22Rv1 (cell line): ENCODE results near the gene SIDT1.

Experiments
- H3K27ac ChIP-seq: fragments of 450-650 bp; 2 replicates; pipeline ENCODE4 v1.5.1; 2017
- CTCF ChIP-seq: fragments of 450-650 bp; IDR thresholded peaks from 2 replicates; pipeline ENCODE4 v1.5.1; 2017; ENCODE audit warnings: mild to moderate bottlenecking
- ZFX ChIP-seq: fragments of 450-650 bp; IDR thresholded peaks from 2 replicates; pipeline ENCODE4 v1.6.1; 2017; ENCODE audit warnings: antibody characterized with exemption, borderline replicate concordance

The SIDT1 gene

GRCh38 chr3:113590983-113591382, 58.6 kb downstream of the SIDT1 start:
- TF ChIP-seq CTCF = no peak
- no peak for TF ChIP-seq ZFX
- no peak overlapping the region for H3K27ac ChIP-seq

- TF ChIP-seq CTCF (no peak), ZFX (no peak)
- no peak overlapping the region for H3K27ac ChIP-seq
Measured at GRCh38 chr3:113594066-113594465, 61.7 kb downstream of the SIDT1 start.

DNA sequence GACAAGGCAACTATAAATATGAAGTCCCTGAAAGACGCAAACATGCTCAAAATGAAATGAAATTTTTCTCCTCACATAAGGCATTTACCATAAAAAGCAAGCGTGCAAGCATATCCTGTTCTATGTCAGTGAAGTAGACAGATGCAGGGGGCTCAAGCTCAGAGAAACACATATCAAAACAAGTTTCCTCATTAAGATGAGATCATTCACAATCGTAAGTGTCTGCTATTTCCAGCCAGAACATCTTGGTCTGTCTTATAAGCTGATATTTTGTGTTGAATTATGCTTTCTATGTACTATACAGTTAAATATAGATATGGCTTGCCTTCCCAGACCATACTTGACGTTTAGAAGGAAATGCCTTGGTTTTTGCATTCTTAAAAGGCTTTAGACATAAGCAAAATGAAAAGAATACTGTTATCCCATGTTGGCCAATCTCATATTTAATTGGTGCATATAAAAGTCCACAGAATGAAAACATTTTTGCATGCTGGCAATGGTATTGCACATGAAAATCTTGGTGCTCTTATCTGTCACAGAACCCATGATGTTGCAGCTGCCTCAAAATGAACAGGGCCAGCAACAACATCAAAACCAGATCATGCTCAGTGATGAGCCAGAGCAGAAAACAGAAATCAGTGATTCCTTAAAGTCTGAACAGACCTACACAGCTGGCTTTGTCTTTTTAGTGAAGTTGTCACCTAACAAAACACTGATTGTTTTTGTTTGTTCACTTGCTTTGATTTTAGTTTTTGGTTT, 65.4 kb downstream of the SIDT1 start:
- no peak for TF ChIP-seq ZFX
- TF ChIP-seq CTCF = no peak
- H3K27ac ChIP-seq = no peak overlapping the region

GRCh38 chr3:113600418-113601182, 68.2 kb downstream of the SIDT1 start:
- no peak overlapping the region for H3K27ac ChIP-seq
- TF ChIP-seq CTCF (no peak), ZFX (no peak)

DNA sequence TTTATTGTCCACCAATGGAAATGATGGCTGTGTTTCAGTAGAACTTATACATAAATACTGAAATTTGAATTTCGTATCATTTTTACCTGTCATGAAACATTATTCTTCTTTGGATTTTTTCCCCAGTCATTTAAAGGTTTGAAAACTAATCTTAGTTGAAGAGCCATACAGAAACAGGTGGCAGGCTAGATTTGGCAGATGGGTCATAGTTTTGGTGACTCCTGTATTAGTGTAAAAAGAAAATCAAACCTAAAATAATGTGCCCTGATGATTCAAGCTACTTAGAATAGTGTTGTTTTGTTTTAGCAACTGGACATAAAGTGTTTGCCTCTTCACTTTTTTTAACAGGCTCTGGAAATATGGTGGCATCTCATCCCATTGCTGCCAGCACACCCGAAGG, 68.9 kb downstream of the SIDT1 start:
- TF ChIP-seq CTCF (no peak), ZFX (no peak)
- H3K27ac ChIP-seq = no peak overlapping the region

GRCh38 chr3:113602256-113602655, 69.9 kb downstream of the SIDT1 start:
- TF ChIP-seq CTCF (no peak), ZFX (no peak)
- H3K27ac ChIP-seq = no peak overlapping the region

GRCh38 chr3:113602836-113603235, 70.5 kb downstream of the SIDT1 start:
- no peak overlapping the region for H3K27ac ChIP-seq
- TF ChIP-seq ZFX (no peak), CTCF (no peak)
